ENCODE data around the gene MAGI2.

The MAGI2 gene

GRCh38 chr7:78760620-78761355 lies 692.7 kb downstream of the MAGI2 start:
- no peak overlapping the region for H3K9ac ChIP-seq (ENCODE audit: low read length)
- H3K9me3 ChIP-seq (ENCODE audit: control insufficient read depth, low read length) = no peaks in the 10 kb centered on the region
- no peaks in the 10 kb centered on the region for H3K27me3 ChIP-seq (replicated peaks; ENCODE audit: control insufficient read depth, insufficient read depth, low read length)
- H3K36me3 ChIP-seq (ENCODE audit: control insufficient read depth, insufficient read depth, low read length, severe bottlenecking) = no peaks in the 10 kb centered on the region
- no peak overlapping the region for H3K4me3 ChIP-seq (ENCODE audit: low read length)
- H3K4me1 ChIP-seq (ENCODE audit: control insufficient read depth, insufficient read depth, low read length) = peaks cover 3% of the 10 kb centered on the region
- DNase-seq (ENCODE audit: low read depth) = no peak

- H3K9me3 ChIP-seq (ENCODE audit: control insufficient read depth, low read length) = peaks cover 6% of the 10 kb centered on the region
- H3K27me3 ChIP-seq (replicated peaks; ENCODE audit: control insufficient read depth, insufficient read depth, low read length) = no peaks in the 10 kb centered on the region
- no peak overlapping the region for H3K9ac ChIP-seq (ENCODE audit: low read length)
- DNase-seq (ENCODE audit: low read depth) = no peak
- no peak overlapping the region for H3K4me3 ChIP-seq (ENCODE audit: low read length)
- H3K4me1 ChIP-seq (ENCODE audit: control insufficient read depth, insufficient read depth, low read length) = no peaks in the 10 kb centered on the region
- H3K36me3 ChIP-seq (ENCODE audit: control insufficient read depth, insufficient read depth, low read length, severe bottlenecking) = no peaks in the 10 kb centered on the region
Observed at GRCh38 chr7:78752554-78752953, 700.9 kb downstream of the MAGI2 start.

GRCh38 chr7:78751253-78751652 lies 702.2 kb downstream of the MAGI2 start:
- no peak for DNase-seq (ENCODE audit: low read depth)
- Histone ChIP-seq H3K4me1 (ENCODE audit: control insufficient read depth, insufficient read depth, low read length) (no peaks in the 10 kb centered on the region), H3K36me3 (ENCODE audit: control insufficient read depth, insufficient read depth, low read length, severe bottlenecking) (no peaks in the 10 kb centered on the region), H3K9me3 (ENCODE audit: control insufficient read depth, low read length) (peaks cover 6% of the 10 kb centered on the region), H3K4me3 (ENCODE audit: low read length) (no peak overlapping the region), H3K9ac (ENCODE audit: low read length) (no peak overlapping the region), H3K27me3 (replicated peaks; ENCODE audit: control insufficient read depth, insufficient read depth, low read length) (no peaks in the 10 kb centered on the region)

- Histone ChIP-seq H3K9me3 (ENCODE audit: control insufficient read depth, low read length) (peaks cover 6% of the 10 kb centered on the region), H3K36me3 (ENCODE audit: control insufficient read depth, insufficient read depth, low read length, severe bottlenecking) (no peaks in the 10 kb centered on the region), H3K4me1 (ENCODE audit: control insufficient read depth, insufficient read depth, low read length) (no peaks in the 10 kb centered on the region), H3K27me3 (replicated peaks; ENCODE audit: control insufficient read depth, insufficient read depth, low read length) (no peaks in the 10 kb centered on the region), H3K9ac (ENCODE audit: low read length) (no peak overlapping the region), H3K4me3 (ENCODE audit: low read length) (no peak overlapping the region)
- DNase-seq (ENCODE audit: low read depth) = no peak
Observed at GRCh38 chr7:78749052-78749746, 704.3 kb downstream of the MAGI2 start.

- Histone ChIP-seq H3K4me3 (ENCODE audit: low read length) (no peak overlapping the region), H3K36me3 (ENCODE audit: control insufficient read depth, insufficient read depth, low read length, severe bottlenecking) (no peaks in the 10 kb centered on the region), H3K9ac (ENCODE audit: low read length) (no peak overlapping the region), H3K27me3 (replicated peaks; ENCODE audit: control insufficient read depth, insufficient read depth, low read length) (no peaks in the 10 kb centered on the region), H3K4me1 (ENCODE audit: control insufficient read depth, insufficient read depth, low read length) (no peaks in the 10 kb centered on the region), H3K9me3 (ENCODE audit: control insufficient read depth, low read length) (no peaks in the 10 kb centered on the region)
- no peak for DNase-seq (ENCODE audit: low read depth)
Observed at GRCh38 chr7:78747592-78747991, 705.9 kb downstream of the MAGI2 start.

- Histone ChIP-seq H3K4me3 (ENCODE audit: low read length) (no peak overlapping the region), H3K27me3 (replicated peaks; ENCODE audit: control insufficient read depth, insufficient read depth, low read length) (no peaks in the 10 kb centered on the region), H3K36me3 (ENCODE audit: control insufficient read depth, insufficient read depth, low read length, severe bottlenecking) (no peaks in the 10 kb centered on the region), H3K9ac (ENCODE audit: low read length) (no peak overlapping the region), H3K4me1 (ENCODE audit: control insufficient read depth, insufficient read depth, low read length) (no peaks in the 10 kb centered on the region), H3K9me3 (ENCODE audit: control insufficient read depth, low read length) (no peaks in the 10 kb centered on the region)
- DNase-seq (ENCODE audit: low read depth) = peak; percentile 14
Observed at GRCh38 chr7:78746301-78746700, 707.2 kb downstream of the MAGI2 start.

GRCh38 chr7:78742694-78743093 lies 710.8 kb downstream of the MAGI2 start:
- H3K4me3 ChIP-seq (ENCODE audit: low read length) = no peak overlapping the region
- no peaks in the 10 kb centered on the region for H3K4me1 ChIP-seq (ENCODE audit: control insufficient read depth, insufficient read depth, low read length)
- H3K9me3 ChIP-seq (ENCODE audit: control insufficient read depth, low read length) = no peaks in the 10 kb centered on the region
- DNase-seq (ENCODE audit: low read depth) = no peak
- H3K27me3 ChIP-seq (replicated peaks; ENCODE audit: control insufficient read depth, insufficient read depth, low read length) = no peaks in the 10 kb centered on the region
- no peak overlapping the region for H3K9ac ChIP-seq (ENCODE audit: low read length)
- no peaks in the 10 kb centered on the region for H3K36me3 ChIP-seq (ENCODE audit: control insufficient read depth, insufficient read depth, low read length, severe bottlenecking)

- no peak overlapping the region for H3K9ac ChIP-seq (ENCODE audit: low read length)
Observed at GRCh38 chr7:78736548-78736947, 716.9 kb downstream of the MAGI2 start.

GRCh38 chr7:78734626-78735025 lies 718.8 kb downstream of the MAGI2 start:
- no peaks in the 10 kb centered on the region for H3K27me3 ChIP-seq (replicated peaks; ENCODE audit: control insufficient read depth, insufficient read depth, low read length)
- H3K9me3 ChIP-seq (ENCODE audit: control insufficient read depth, low read length) = no peaks in the 10 kb centered on the region
- no peaks in the 10 kb centered on the region for H3K4me1 ChIP-seq (ENCODE audit: control insufficient read depth, insufficient read depth, low read length)
- no peak overlapping the region for H3K4me3 ChIP-seq (ENCODE audit: low read length)
- H3K36me3 ChIP-seq (ENCODE audit: control insufficient read depth, insufficient read depth, low read length, severe bottlenecking) = no peaks in the 10 kb centered on the region
- no peak overlapping the region for H3K9ac ChIP-seq (ENCODE audit: low read length)
- no peak for DNase-seq (ENCODE audit: low read depth)

More at GRCh38 chr7:78736548-78736947, 716.9 kb downstream of the MAGI2 start:
- no peaks in the 10 kb centered on the region for H3K9me3 ChIP-seq (ENCODE audit: control insufficient read depth, low read length)
- H3K4me3 ChIP-seq (ENCODE audit: low read length) = no peak overlapping the region
- no peak for DNase-seq (ENCODE audit: low read depth)
- H3K36me3 ChIP-seq (ENCODE audit: control insufficient read depth, insufficient read depth, low read length, severe bottlenecking) = no peaks in the 10 kb centered on the region
- H3K4me1 ChIP-seq (ENCODE audit: control insufficient read depth, insufficient read depth, low read length) = no peaks in the 10 kb centered on the region
- no peaks in the 10 kb centered on the region for H3K27me3 ChIP-seq (replicated peaks; ENCODE audit: control insufficient read depth, insufficient read depth, low read length)

- no peak for DNase-seq (ENCODE audit: low read depth)
- H3K36me3 ChIP-seq (ENCODE audit: control insufficient read depth, insufficient read depth, low read length, severe bottlenecking) = no peaks in the 10 kb centered on the region
- no peaks in the 10 kb centered on the region for H3K27me3 ChIP-seq (replicated peaks; ENCODE audit: control insufficient read depth, insufficient read depth, low read length)
- H3K9me3 ChIP-seq (ENCODE audit: control insufficient read depth, low read length) = no peaks in the 10 kb centered on the region
- no peak overlapping the region for H3K4me3 ChIP-seq (ENCODE audit: low read length)
- H3K4me1 ChIP-seq (ENCODE audit: control insufficient read depth, insufficient read depth, low read length) = no peaks in the 10 kb centered on the region
- H3K9ac ChIP-seq (ENCODE audit: low read length) = no peak overlapping the region
Observed at GRCh38 chr7:78720066-78720465, 733.4 kb downstream of the MAGI2 start.

- Histone ChIP-seq H3K36me3 (ENCODE audit: control insufficient read depth, insufficient read depth, low read length, severe bottlenecking) (no peaks in the 10 kb centered on the region), H3K4me3 (ENCODE audit: low read length) (no peak overlapping the region), H3K4me1 (ENCODE audit: control insufficient read depth, insufficient read depth, low read length) (no peaks in the 10 kb centered on the region), H3K9me3 (ENCODE audit: control insufficient read depth, low read length) (no peaks in the 10 kb centered on the region), H3K27me3 (replicated peaks; ENCODE audit: control insufficient read depth, insufficient read depth, low read length) (no peaks in the 10 kb centered on the region), H3K9ac (ENCODE audit: low read length) (no peak overlapping the region)
- no peak for DNase-seq (ENCODE audit: low read depth)
Observed at GRCh38 chr7:78718212-78718611, 735.3 kb downstream of the MAGI2 start.

All from adipocyte (in vitro differentiated cells).